Fibroblast of villous mesenchyme (primary cell): ENCODE data around the gene KNL1. TPM values are rescaled to one million over a fixed set of nuclear protein-coding genes. Genes with fewer than 3 reads are reported as not detected.

Experiments
- DNase-seq: peaks from one replicate; pipeline ENCODE4 v3.0.0-alpha.2; 2010; ENCODE audit warnings: low read depth
- H3K4me3 ChIP-seq: 2 replicates; pipeline ENCODE4 v1.5.1; 2011; ENCODE audit warnings: low read depth, mild to moderate bottlenecking, low read length
- CTCF ChIP-seq: IDR thresholded peaks from 2 replicates; pipeline ENCODE4 v1.5.1; 2012; ENCODE audit warnings: low read depth, mild to moderate bottlenecking, low read length; ENCODE audit not compliant: insufficient read depth
- total RNA-seq: library from RNA; depleted of rRNA; stranded (reverse); fragments of >200 nt; gene quantifications from 2 replicates; pipeline ENCODE4 v1.2.3, GENCODE V29; 2012

KNL1 gene
- total RNA-seq, 1 donor = 22.9 TPM

- no peak for TF ChIP-seq CTCF
- peak; percentile 83 for DNase-seq
- peak overlapping the region; percentile 58 for H3K4me3 ChIP-seq
Observed at GRCh38 chr15:40582726-40583246, 11.3 kb upstream of the KNL1 start.

GRCh38 chr15:40584191-40584590 is 9.9 kb upstream of the KNL1 start:
- H3K4me3 ChIP-seq = peak overlapping the region; percentile 5
- no peak for DNase-seq
- TF ChIP-seq CTCF = no peak

- peak overlapping the region; percentile 66 for H3K4me3 ChIP-seq
- DNase-seq = peak; percentile 45
- TF ChIP-seq CTCF = no peak
Observed at GRCh38 chr15:40590667-40591050, 3.4 kb upstream of the KNL1 start.

GRCh38 chr15:40591389-40591788 is 2.7 kb upstream of the KNL1 start:
- TF ChIP-seq CTCF = no peak
- no peak for DNase-seq
- no peak overlapping the region for H3K4me3 ChIP-seq

- H3K4me3 ChIP-seq = no peak overlapping the region
- no peak for DNase-seq
- TF ChIP-seq CTCF = no peak
Observed at GRCh38 chr15:40593165-40593564, 884 bp upstream of the KNL1 start.

GRCh38 chr15:40594429-40594836 is 384 bp downstream of the KNL1 start:
- peak; percentile 54 for DNase-seq
- TF ChIP-seq CTCF = no peak
- H3K4me3 ChIP-seq = peak overlapping the region; percentile 94

GRCh38 chr15:40595219-40595618 is 1.2 kb downstream of the KNL1 start:
- no peak for DNase-seq
- TF ChIP-seq CTCF = no peak
- H3K4me3 ChIP-seq = peak overlapping the region; percentile 94
